Heart left ventricle (tissue), 13 donors: ENCODE measurements around the gene SLC38A7.
A peak's percentile ranks its signal among the peaks of the same experiment; 100 is the strongest.

Source experiments
- POLR2A ChIP-seq, 2 donors: fragments of 450-650 bp; IDR thresholded peaks; one replicate each; pipeline ENCODE4 v1.6.1; 2017; ENCODE audit warnings: antibody characterized with exemption in 2 of 2, mild to moderate bottlenecking in 2 of 2, moderate library complexity in 2 of 2
- TF ChIP-seq, protein P1 (sequence below), 12 donors: fragments of 200-600 bp; sonication (generic) in 4 of 12; IDR thresholded peaks; one replicate each; pipeline versions ENCODE4 v1.5.0 to v1.8.0; 2018 to 2022; ENCODE audit warnings: antibody characterized with exemption in 12 of 12, mild to moderate bottlenecking in 5 of 12
- donor health status: ischemic (EF 13 %, LVEDD 7.1; RV severe dilation, severe dysfunction).
- donor health status: DM: no; HTN: yes; CAD: no.
- donor health status: DM: no; HTN: no; CAD: no.
- donor health status: ischemic (EF 25% LVEDD 6.9; RV normal size, moderate dysfunction).
- donor health status: ischemic (EF 25% LVEDD 5.7; RV mildly dilated, moderate dysfunction).
- donor health status: ischemic (EF 35%, LVEDD 5.7; RV mildly dilated, moderate dysfunction).
- donor health status: nonischemic (EF 11% LVEDD 7.7; RV severe dilation, severe dysfunction).
- donor health status: DM: yes; HTN: yes; CAD: no.
- donor health status: PGD.
- donor health status: ischemic (EF 29% LVEDD 5.4; RV normal size, mild dysfunction).
- donor health status: nonischemic (EF 23%, LVEDD 6.1; RV moderate dilation, normal function).

DNA sequence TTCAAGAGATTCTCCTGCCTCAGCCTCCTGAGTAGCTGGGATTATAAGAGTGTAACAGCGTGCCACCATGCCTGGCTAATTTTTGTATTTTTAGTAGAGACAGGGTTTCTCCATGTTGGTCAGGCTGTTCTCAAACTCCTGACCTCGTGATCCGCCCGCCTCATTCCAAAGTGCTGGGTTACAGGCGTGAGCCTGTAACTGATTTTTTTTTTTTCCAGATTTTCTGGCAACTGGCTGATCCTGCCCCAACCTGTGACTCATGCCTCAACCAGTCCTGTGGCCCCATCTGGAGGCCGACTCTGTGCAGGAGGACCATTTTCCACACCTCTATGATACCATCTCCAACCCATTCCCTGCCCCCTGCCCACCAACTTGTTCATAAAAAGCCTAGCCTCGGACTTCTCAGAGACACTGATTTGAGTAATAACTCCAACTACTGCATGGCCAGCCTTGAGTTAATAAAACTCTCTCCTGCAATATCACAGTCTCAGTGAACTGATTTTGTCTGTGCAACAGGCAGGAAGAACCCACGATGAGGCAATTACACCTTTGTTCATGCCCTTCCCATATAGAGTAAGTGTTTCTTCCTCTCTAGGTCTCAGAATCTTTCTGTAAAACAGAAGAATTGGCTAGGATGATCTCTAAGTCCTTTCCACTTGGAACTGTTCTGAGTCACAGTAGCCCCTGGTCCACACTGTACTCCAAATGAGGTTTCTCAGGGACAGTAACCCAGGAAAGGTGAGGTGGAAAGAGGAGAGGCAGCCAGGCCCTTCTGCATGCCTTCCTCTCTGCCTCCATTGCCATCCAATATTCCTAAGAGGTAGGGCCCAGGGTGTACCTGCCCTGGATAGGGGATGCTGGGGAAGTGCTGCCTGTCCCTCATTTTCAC, 46.2 kb downstream of the SLC38A7 start:
- TF ChIP-seq POLR2A (IDR thresholded peaks at IDR 0.05): no peak
- TF ChIP-seq, protein P1, sequence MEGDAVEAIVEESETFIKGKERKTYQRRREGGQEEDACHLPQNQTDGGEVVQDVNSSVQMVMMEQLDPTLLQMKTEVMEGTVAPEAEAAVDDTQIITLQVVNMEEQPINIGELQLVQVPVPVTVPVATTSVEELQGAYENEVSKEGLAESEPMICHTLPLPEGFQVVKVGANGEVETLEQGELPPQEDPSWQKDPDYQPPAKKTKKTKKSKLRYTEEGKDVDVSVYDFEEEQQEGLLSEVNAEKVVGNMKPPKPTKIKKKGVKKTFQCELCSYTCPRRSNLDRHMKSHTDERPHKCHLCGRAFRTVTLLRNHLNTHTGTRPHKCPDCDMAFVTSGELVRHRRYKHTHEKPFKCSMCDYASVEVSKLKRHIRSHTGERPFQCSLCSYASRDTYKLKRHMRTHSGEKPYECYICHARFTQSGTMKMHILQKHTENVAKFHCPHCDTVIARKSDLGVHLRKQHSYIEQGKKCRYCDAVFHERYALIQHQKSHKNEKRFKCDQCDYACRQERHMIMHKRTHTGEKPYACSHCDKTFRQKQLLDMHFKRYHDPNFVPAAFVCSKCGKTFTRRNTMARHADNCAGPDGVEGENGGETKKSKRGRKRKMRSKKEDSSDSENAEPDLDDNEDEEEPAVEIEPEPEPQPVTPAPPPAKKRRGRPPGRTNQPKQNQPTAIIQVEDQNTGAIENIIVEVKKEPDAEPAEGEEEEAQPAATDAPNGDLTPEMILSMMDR (IDR thresholded peaks at IDR 0.05): peak; percentile 11 to 47 (median 30)
